ENCODE results near the gene GANAB.

GRCh38 chr11:62591448-62592145 is 54.8 kb downstream of the GANAB start, which contains the start of gene TUT1:
- TF ChIP-seq CTCF (IDR thresholded peaks at IDR 0.05; ENCODE audit: low read depth, low read length, missing input control) = no peak
- peak; percentile 98 for TF ChIP-seq REST (IDR thresholded peaks at IDR 0.05)
- peak; percentile 73 to 77 for TF ChIP-seq EGR1 (IDR thresholded peaks at IDR 0.05; ENCODE audit: low read depth in 2 of 2)
- TF ChIP-seq YY1 (IDR thresholded peaks at IDR 0.05) = peak; percentile 96
- TF ChIP-seq TAF1 (conservative IDR thresholded peaks at IDR 0.05) = peak; percentile 78
- peak; percentile 95 for TF ChIP-seq SP1 (IDR thresholded peaks at IDR 0.05)
